GM12872 (cell line): ENCODE data around the gene PLEKHD1.

ENCODE experiments used
- TF ChIP-seq, protein P1 (sequence below): IDR thresholded peaks from 3 replicates; pipeline ENCODE4 v1.5.1; 2011; ENCODE audit warnings: low read depth, mild to moderate bottlenecking, low read length, moderate library complexity; ENCODE audit not compliant: insufficient read depth

Gene PLEKHD1

DNA sequence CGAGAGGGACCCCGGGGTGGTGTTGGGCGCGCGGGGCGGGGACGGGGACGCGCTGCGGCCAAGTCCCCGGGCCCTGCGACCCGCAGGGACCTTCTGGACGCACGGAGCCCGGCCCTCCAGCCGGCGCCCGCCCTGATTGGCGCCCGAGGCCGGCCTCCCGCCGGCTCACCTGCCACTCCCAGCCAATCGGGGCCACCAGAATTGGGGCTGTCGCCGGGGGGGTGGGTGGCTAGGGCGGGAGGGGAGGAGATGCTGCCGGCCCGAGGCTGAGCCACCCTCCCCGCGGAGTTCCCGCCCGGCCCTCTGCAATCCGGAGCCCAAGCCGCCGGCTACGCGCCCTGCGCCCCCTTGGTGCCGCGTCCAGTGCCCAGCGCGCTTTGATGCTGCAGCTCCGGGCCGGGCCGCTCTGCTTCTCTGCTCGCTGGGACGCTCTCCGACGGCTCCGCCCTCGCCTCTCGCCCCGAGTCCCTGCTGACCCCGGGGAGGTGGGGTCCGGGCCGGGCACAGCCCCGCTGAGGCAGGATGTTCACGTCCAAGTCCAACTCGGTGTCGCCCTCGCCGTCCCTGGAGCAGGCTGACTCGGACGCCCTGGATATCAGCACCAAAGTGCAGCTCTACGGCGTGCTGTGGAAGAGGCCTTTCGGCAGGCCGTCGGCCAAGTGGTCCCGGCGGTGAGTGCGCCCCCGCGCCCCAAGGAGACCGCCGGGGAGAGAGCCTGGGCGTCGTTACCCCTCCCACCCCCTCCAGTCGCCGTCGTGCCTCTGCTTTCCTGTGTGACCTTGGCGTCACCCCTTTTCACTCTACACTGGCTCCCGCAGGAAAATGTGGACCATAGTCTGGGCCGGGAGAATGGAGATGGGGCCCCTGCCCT, at the start of gene PLEKHD1:
Gene PLEKHD1 (plus strand): TSS at position 285 of the 871 bp plus-strand sequence. CDS start 238 bp downstream, at position 523.
- TF ChIP-seq, protein P1, sequence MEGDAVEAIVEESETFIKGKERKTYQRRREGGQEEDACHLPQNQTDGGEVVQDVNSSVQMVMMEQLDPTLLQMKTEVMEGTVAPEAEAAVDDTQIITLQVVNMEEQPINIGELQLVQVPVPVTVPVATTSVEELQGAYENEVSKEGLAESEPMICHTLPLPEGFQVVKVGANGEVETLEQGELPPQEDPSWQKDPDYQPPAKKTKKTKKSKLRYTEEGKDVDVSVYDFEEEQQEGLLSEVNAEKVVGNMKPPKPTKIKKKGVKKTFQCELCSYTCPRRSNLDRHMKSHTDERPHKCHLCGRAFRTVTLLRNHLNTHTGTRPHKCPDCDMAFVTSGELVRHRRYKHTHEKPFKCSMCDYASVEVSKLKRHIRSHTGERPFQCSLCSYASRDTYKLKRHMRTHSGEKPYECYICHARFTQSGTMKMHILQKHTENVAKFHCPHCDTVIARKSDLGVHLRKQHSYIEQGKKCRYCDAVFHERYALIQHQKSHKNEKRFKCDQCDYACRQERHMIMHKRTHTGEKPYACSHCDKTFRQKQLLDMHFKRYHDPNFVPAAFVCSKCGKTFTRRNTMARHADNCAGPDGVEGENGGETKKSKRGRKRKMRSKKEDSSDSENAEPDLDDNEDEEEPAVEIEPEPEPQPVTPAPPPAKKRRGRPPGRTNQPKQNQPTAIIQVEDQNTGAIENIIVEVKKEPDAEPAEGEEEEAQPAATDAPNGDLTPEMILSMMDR, result no peak

DNA sequence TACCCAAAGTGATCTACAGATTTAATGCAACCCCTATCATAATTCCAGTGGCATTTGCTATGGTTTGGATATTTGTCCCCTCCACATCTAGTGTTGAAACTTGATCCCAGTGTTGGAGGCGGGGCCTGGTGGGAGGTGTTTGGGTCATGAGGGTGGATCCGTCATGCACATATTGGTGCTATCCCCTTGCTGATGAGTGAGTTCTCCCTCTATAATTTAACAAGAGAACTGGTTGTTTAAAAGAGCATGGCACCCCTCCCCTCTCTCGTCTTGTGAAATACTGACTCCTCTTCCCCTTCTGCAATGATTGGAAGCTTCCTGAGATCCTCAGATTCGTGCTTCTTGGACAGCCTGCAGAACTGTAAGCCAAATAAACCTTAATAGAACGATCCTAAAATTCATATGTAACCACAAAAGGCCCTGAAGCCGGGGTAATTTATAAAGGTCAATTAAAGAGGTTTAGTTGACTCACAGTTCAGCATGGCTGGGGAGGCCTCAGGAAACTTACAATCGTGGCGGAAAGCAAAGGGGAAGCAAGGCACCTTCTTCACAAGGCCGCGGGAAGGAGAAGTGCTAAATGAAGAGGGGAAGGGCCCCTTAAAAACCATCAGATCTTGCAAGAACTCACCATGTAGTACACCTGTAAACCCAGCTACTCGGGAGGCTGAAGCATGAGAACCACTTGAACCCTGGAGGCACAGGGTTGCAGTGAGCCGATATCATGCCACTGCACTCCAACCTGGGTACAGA, 44.8 kb upstream of the PLEKHD1 start:
- TF ChIP-seq, protein P1, result no peak

DNA sequence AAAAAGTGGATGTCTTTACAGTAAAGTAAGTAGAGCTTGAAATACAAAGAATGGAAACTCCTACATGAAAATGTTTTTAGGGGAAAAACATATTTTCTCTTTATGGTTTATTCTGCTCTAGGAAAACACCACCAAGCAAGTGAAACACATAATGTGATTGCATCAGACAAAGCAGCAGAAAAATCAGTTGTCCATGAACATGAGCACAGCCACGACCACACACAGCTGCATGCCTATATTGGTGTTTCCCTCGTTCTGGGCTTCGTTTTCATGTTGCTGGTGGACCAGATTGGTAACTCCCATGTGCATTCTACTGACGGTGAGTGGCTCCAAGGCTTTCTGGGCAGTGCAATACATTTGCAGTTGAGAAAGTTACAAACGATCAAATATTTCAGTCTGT, 42.6 kb upstream of the PLEKHD1 start:
- TF ChIP-seq, protein P1, result no peak

DNA sequence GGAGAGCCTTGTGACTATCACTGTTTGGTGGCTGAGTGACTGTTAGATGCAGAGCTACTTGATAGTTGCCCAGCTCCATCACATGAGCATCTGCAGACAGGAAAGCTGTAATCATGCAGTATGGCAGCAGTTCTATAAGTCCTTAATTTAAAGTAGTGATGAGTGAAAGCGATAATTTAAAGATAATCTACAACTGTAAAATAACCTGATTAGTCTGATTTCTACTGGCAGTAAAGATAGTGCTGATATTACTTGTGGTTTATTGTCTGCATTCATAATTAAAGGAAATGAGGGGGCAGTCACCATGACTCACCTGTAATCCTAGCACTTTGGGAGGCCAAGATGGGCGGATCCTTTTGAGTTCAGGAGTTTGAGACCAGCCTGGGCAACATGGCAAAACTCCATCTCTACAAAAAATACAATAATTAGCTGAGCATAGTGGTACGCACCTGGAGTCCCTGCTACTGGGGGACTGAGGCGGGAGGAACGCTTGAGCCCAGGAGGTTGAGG, 41.2 kb upstream of the PLEKHD1 start:
- TF ChIP-seq, protein P1, result no peak

DNA sequence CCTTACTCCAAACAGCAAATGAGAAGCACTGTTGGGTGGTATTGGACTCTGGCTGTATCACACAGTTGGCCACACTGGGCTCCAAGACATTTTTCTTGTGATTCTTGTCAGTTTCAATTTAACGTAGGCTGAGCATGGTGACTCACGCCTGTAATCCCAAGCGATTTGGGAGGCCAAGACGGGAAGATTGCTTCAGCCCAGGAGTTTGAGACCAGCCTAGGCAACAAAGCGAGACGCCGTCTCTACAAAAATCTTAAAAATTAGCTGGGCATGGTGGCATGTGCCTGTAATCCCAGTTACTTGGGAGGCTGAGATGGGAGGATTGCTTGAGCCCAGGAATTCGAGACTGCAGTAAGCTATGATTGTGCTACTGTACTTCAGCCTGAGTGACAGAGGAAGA, 35.3 kb upstream of the PLEKHD1 start:
- TF ChIP-seq, protein P1, result no peak

DNA sequence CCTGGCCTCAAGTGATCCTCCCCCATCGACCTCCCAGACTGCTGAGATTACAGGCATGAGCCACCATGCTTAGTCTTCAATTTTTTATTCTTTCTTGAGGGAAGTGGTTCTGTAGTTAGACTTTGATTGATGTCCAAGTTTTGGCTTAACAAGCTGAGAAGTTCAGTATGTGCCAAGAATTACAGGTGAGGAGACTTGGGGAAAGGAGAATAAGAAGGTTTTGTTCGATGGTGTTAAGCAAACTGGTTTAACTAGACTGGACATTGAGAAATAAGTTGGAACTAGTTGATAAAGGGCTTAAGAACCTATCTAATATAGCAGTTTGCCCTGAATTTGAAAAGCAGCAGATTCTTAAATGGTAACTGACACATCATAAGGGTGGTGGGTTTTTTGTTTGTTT, 32.6 kb upstream of the PLEKHD1 start:
- TF ChIP-seq, protein P1, result no peak

DNA sequence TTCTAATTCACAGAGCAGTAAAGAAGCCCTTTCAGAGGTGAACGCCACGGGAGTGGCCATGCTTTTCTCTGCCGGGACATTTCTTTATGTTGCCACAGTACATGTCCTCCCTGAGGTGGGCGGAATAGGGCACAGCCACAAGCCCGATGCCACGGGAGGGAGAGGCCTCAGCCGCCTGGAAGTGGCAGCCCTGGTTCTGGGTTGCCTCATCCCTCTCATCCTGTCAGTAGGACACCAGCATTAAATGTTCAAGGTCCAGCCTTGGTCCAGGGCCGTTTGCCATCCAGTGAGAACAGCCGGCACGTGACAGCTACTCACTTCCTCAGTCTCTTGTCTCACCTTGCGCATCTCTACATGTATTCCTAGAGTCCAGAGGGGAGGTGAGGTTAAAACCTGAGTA, 26.2 kb upstream of the PLEKHD1 start:
- TF ChIP-seq, protein P1, result no peak
